Peyer's patch (tissue), 4 donors: ENCODE data around the gene UNC119. TPM values are rescaled to one million over a fixed set of nuclear protein-coding genes. Genes with fewer than 3 reads are reported as not detected.

Experiments
- DNase-seq, 3 donors: peaks; one replicate each; pipeline ENCODE4 v3.0.0-alpha.2; 2017 to 2019
- H3K27ac ChIP-seq, 4 donors: fragments of 200-600 bp; sonication (generic); one replicate each; pipeline ENCODE4 v1.5.1; 2016 to 2019
- H3K27me3 ChIP-seq, 2 donors: fragments of 200-600 bp; sonication (generic); one replicate each; pipeline ENCODE4 v1.5.1; 2019
- H3K36me3 ChIP-seq, 3 donors: fragments of 200-600 bp; sonication (generic); one replicate each; pipeline ENCODE4 v1.5.1; 2016 to 2019
- H3K4me1 ChIP-seq, 4 donors: fragments of 200-600 bp; sonication (generic); one replicate each; pipeline ENCODE4 v1.5.1; 2016 to 2019
- H3K4me3 ChIP-seq, 4 donors: fragments of 200-600 bp; sonication (generic); 1 replicate in 3 of 4; 2 replicates in 1 of 4; pipeline ENCODE4 v1.5.1; 2016 to 2019; ENCODE audit warnings: mild to moderate bottlenecking in 1 of 4
- H3K9me3 ChIP-seq, 4 donors: fragments of 200-600 bp; sonication (generic); one replicate each; pipeline ENCODE4 v1.5.1; 2016 to 2019; ENCODE audit warnings: mild to moderate bottlenecking in 1 of 4
- CTCF ChIP-seq, 6 experiments: fragments of 450-650 bp in 4 of 6; fragments of 200-600 bp in 2 of 6; sonication (generic) in 1 of 6; IDR thresholded peaks; one replicate each; pipeline ENCODE4 v1.5.1; 2017 to 2019; ENCODE audit warnings: antibody characterized with exemption in 6 of 6, mild to moderate bottlenecking in 3 of 6, moderate library complexity in 1 of 6
- POLR2A ChIP-seq, 2 donors: fragments of 450-650 bp; IDR thresholded peaks; one replicate each; pipeline ENCODE4 v1.5.1; 2017; ENCODE audit warnings: antibody characterized with exemption in 2 of 2, mild to moderate bottlenecking in 2 of 2, moderate library complexity in 2 of 2
- total RNA-seq, 4 donors: library from RNA; depleted of rRNA; stranded (reverse); fragments of >200 nt; gene quantifications; one replicate each; pipeline ENCODE4 v1.1.0, GENCODE V29; 2016

The UNC119 gene
- total RNA-seq, 4 donors from 2014 or later, result 22.6 to 39.2 (median 31.4) TPM

- DNase-seq, result no peak
- Histone ChIP-seq H3K36me3 (no peaks in the 10 kb centered on the region), H3K4me1 (no peaks in the 10 kb centered on the region), H3K27me3 (no peaks in the 10 kb centered on the region), H3K4me3 (no peak overlapping the region), H3K9me3 (no peaks in the 10 kb centered on the region), H3K27ac (no peak overlapping the region)
- TF ChIP-seq CTCF (IDR thresholded peaks at IDR 0.05) (no peak), POLR2A (IDR thresholded peaks at IDR 0.05) (no peak)
Measured at GRCh38 chr17:28537219-28537610, 15.2 kb downstream of the UNC119 start.

GRCh38 chr17:28536532-28537218, 15.7 kb downstream of the UNC119 start:
- TF ChIP-seq CTCF (IDR thresholded peaks at IDR 0.05) (no peak), POLR2A (IDR thresholded peaks at IDR 0.05) (no peak)
- DNase-seq, result no peak

GRCh38 chr17:28534740-28535375, 17.6 kb downstream of the UNC119 start:
- TF ChIP-seq CTCF (IDR thresholded peaks at IDR 0.05) (no peak), POLR2A (IDR thresholded peaks at IDR 0.05) (no peak)
- Histone ChIP-seq H3K27me3 (no peaks in the 10 kb centered on the region), H3K27ac (no peak overlapping the region), H3K4me1 (no peaks in the 10 kb centered on the region), H3K9me3 (no peaks in the 10 kb centered on the region), H3K36me3 (no peaks in the 10 kb centered on the region), H3K4me3 (no peak overlapping the region)
- no peak for DNase-seq

More at GRCh38 chr17:28536532-28537218, 15.7 kb downstream of the UNC119 start:
- Histone ChIP-seq H3K27ac (no peak overlapping the region), H3K27me3 (no peaks in the 10 kb centered on the region), H3K4me3 (no peak overlapping the region), H3K36me3 (no peaks in the 10 kb centered on the region), H3K4me1 (no peaks in the 10 kb centered on the region), H3K9me3 (no peaks in the 10 kb centered on the region)

GRCh38 chr17:28533091-28533807, 19.2 kb downstream of the UNC119 start:
- Histone ChIP-seq H3K4me3 (no peak overlapping the region), H3K4me1 (no peaks in the 10 kb centered on the region), H3K36me3 (no peaks in the 10 kb centered on the region), H3K9me3 (no peaks in the 10 kb centered on the region), H3K27ac (no peak overlapping the region), H3K27me3 (no peaks in the 10 kb centered on the region)
- no peak for TF ChIP-seq CTCF (IDR thresholded peaks at IDR 0.05)
- TF ChIP-seq POLR2A (IDR thresholded peaks at IDR 0.05), result no peak
- DNase-seq, result peak in 1 of 3 donors; percentile 56

GRCh38 chr17:28532050-28532960, 20.1 kb downstream of the UNC119 start:
- no peaks in the 10 kb centered on the region for H3K9me3 ChIP-seq
- no peaks in the 10 kb centered on the region for H3K4me1 ChIP-seq
- no peaks in the 10 kb centered on the region for H3K36me3 ChIP-seq
- no peak overlapping the region for H3K27ac ChIP-seq
- no peaks in the 10 kb centered on the region for H3K27me3 ChIP-seq
- no peak overlapping the region for H3K4me3 ChIP-seq
- DNase-seq, result no peak
- TF ChIP-seq POLR2A (IDR thresholded peaks at IDR 0.05), result no peak
- no peak for TF ChIP-seq CTCF (IDR thresholded peaks at IDR 0.05)
